ENCODE measurements around the gene GNAL.

GNAL gene

DNA sequence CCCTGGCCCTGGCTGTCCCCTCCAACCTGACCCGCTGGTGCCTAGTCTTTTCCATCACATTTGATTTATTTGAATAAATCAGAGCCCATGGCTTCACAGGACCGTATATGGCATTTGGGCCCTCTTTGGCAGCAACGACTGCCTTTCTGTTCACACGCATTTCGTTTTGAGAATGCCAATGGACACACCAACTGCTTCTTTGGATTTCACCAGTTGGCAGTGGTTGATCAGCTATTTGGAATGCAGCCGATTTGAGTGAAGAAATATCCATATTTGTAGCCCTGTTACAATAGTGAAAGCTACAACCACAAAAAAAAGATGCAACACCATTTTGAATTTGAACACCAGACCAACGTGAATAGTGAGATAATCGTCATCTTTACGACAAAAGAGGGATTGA is 56.5 kb downstream of the GNAL start:
- Histone ChIP-seq H3K9me3 (ENCODE audit: insufficient read depth, low read length) (no peaks in the 10 kb centered on the region), H3K27ac (ENCODE audit: low read depth, low read length) (no peak overlapping the region), H3K79me2 (ENCODE audit: insufficient read depth, low read length) (no peaks in the 10 kb centered on the region), H3K4me2 (ENCODE audit: low read depth, low read length, poor library complexity, severe bottlenecking) (no peak overlapping the region), H3K4me3 (ENCODE audit: insufficient read depth, low read length, poor library complexity, severe bottlenecking) (no peak overlapping the region), H3F3A (ENCODE audit: insufficient read depth) (no peaks in the 10 kb centered on the region), H3K9me2 (replicated peaks; ENCODE audit: insufficient read depth, low read length) (no peaks in the 10 kb centered on the region), H3K27me3 (ENCODE audit: low read length) (no peaks in the 10 kb centered on the region), H2AFZ (ENCODE audit: low read depth, low read length, severe bottlenecking) (no peak overlapping the region), H4K20me1 (ENCODE audit: low read depth, low read length) (no peaks in the 10 kb centered on the region), H3K36me3 (ENCODE audit: low read length) (no peaks in the 10 kb centered on the region), H3K9ac (ENCODE audit: low read length) (no peak overlapping the region)
- TF ChIP-seq, protein P1, sequence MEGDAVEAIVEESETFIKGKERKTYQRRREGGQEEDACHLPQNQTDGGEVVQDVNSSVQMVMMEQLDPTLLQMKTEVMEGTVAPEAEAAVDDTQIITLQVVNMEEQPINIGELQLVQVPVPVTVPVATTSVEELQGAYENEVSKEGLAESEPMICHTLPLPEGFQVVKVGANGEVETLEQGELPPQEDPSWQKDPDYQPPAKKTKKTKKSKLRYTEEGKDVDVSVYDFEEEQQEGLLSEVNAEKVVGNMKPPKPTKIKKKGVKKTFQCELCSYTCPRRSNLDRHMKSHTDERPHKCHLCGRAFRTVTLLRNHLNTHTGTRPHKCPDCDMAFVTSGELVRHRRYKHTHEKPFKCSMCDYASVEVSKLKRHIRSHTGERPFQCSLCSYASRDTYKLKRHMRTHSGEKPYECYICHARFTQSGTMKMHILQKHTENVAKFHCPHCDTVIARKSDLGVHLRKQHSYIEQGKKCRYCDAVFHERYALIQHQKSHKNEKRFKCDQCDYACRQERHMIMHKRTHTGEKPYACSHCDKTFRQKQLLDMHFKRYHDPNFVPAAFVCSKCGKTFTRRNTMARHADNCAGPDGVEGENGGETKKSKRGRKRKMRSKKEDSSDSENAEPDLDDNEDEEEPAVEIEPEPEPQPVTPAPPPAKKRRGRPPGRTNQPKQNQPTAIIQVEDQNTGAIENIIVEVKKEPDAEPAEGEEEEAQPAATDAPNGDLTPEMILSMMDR (IDR thresholded peaks at IDR 0.05; ENCODE audit: insufficient read depth, low read length, poor library complexity, severe bottlenecking): no peak
- TF ChIP-seq EZH2phosphoT487 (conservative IDR thresholded peaks at IDR 0.05; ENCODE audit: low read length): no peak

DNA sequence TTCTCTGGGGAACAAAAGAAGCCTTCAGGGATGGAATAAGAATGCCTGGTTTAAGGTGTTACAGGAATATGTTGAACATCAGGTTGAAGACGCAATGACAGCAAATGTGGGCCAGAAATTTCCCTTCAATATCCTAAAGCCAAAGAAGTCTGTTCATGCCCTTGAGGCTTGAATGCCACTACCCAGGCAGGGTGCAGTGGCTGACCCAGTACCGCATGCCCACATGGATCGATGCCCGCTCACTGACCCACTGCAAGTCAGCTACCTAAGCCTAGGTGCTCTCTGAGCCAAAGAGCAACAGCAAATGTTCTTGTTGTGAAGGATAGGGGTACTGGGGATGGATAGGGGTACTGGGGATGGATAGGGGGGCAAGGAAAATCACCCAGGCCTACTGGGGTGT is 58.2 kb downstream of the GNAL start:
- H3K9ac ChIP-seq (ENCODE audit: low read length): no peak overlapping the region
- H3K79me2 ChIP-seq (ENCODE audit: insufficient read depth, low read length): no peaks in the 10 kb centered on the region
- H3K4me3 ChIP-seq (ENCODE audit: insufficient read depth, low read length, poor library complexity, severe bottlenecking): no peak overlapping the region
- no peaks in the 10 kb centered on the region for H3K36me3 ChIP-seq (ENCODE audit: low read length)
- H4K20me1 ChIP-seq (ENCODE audit: low read depth, low read length): no peaks in the 10 kb centered on the region
- H3F3A ChIP-seq (ENCODE audit: insufficient read depth): no peaks in the 10 kb centered on the region
- TF ChIP-seq, protein P1 (IDR thresholded peaks at IDR 0.05; ENCODE audit: insufficient read depth, low read length, poor library complexity, severe bottlenecking): no peak
- TF ChIP-seq EZH2phosphoT487 (conservative IDR thresholded peaks at IDR 0.05; ENCODE audit: low read length): no peak
- no peaks in the 10 kb centered on the region for H3K9me3 ChIP-seq (ENCODE audit: insufficient read depth, low read length)
- H3K27ac ChIP-seq (ENCODE audit: low read depth, low read length): no peak overlapping the region
- H2AFZ ChIP-seq (ENCODE audit: low read depth, low read length, severe bottlenecking): no peak overlapping the region
- H3K9me2 ChIP-seq (replicated peaks; ENCODE audit: insufficient read depth, low read length): no peaks in the 10 kb centered on the region
- no peak overlapping the region for H3K4me2 ChIP-seq (ENCODE audit: low read depth, low read length, poor library complexity, severe bottlenecking)
- H3K27me3 ChIP-seq (ENCODE audit: low read length): no peaks in the 10 kb centered on the region

DNA sequence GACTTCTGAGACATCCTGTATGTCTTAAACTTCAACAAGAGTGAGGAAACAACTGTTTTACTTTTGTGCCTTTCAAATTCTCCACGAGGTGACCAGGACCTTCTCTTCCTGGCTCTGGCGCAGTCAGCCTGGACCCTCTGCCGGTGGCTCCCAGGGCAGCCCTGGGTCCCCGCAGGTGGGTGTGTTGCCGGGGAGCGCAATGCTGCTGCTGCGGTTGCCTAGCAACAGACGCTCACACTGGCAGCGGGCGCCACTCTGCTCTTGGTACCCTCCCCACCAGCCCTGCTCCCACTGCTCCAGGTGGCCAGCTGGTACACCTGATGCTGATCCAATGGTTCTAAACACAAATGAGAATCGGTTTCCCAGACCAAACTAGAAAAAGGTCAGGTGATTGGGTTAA is 58.7 kb downstream of the GNAL start:
- Histone ChIP-seq H3K4me3 (ENCODE audit: insufficient read depth, low read length, poor library complexity, severe bottlenecking) (no peak overlapping the region), H3K27me3 (ENCODE audit: low read length) (no peaks in the 10 kb centered on the region), H3K36me3 (ENCODE audit: low read length) (no peaks in the 10 kb centered on the region), H3F3A (ENCODE audit: insufficient read depth) (no peaks in the 10 kb centered on the region), H3K9ac (ENCODE audit: low read length) (no peak overlapping the region), H3K27ac (ENCODE audit: low read depth, low read length) (no peak overlapping the region), H2AFZ (ENCODE audit: low read depth, low read length, severe bottlenecking) (no peak overlapping the region), H3K9me3 (ENCODE audit: insufficient read depth, low read length) (no peaks in the 10 kb centered on the region), H4K20me1 (ENCODE audit: low read depth, low read length) (no peaks in the 10 kb centered on the region), H3K79me2 (ENCODE audit: insufficient read depth, low read length) (no peaks in the 10 kb centered on the region), H3K9me2 (replicated peaks; ENCODE audit: insufficient read depth, low read length) (no peaks in the 10 kb centered on the region), H3K4me2 (ENCODE audit: low read depth, low read length, poor library complexity, severe bottlenecking) (no peak overlapping the region)
- no peak for TF ChIP-seq EZH2phosphoT487 (conservative IDR thresholded peaks at IDR 0.05; ENCODE audit: low read length)
- TF ChIP-seq, protein P1 (IDR thresholded peaks at IDR 0.05; ENCODE audit: insufficient read depth, low read length, poor library complexity, severe bottlenecking): no peak
